SK-N-SH (cell line): ENCODE results near the gene CHDH. TPM values are rescaled to one million over a fixed set of nuclear protein-coding genes. Genes with fewer than 3 reads are reported as not detected.

Experiments used
- CTCF ChIA-PET: fragments of 300-600, 350-600 bp; formaldehyde crosslinking; extraction: SDS; loops from one replicate; lab custom pipeline; 2021; lab: Yijun Ruan, JAX
- POLR2A ChIA-PET: fragments of 350-600 bp; sonication (Branson Sonifier 250); formaldehyde crosslinking; extraction: SDS; loops from one replicate; lab custom pipeline; 2020; ENCODE audit warnings: antibody characterized with exemption, inconsistent platforms; lab: Yijun Ruan, JAX
- DNase-seq: peaks from one replicate; pipeline ENCODE4 v3.0.0; 2012
- H2AFZ ChIP-seq: fragments of 200-600 bp; sonication (generic); 2 replicates; pipeline ENCODE4 v1.8.1; 2016; ENCODE audit warnings: antibody characterized with exemption, mild to moderate bottlenecking, low read depth
- H3F3A ChIP-seq: fragments of 200-600 bp; sonication (generic); replicated peaks from 2 replicates; pipeline ENCODE3; 2016; ENCODE audit warnings: antibody characterized with exemption, mild to moderate bottlenecking; ENCODE audit not compliant: insufficient read depth
- H3K27ac ChIP-seq, 2 experiments: fragments of 200-500 bp in 1 of 2; fragments of 200-600 bp in 1 of 2; sonication (Bioruptor generic) in 1 of 2; sonication (generic), shearing (Covaris generic) in 1 of 2; 2 replicates each; pipeline versions ENCODE4 v1.5.1 to v1.6.1; 2014 to 2016; ENCODE audit warnings: low read depth in 2 of 2, inconsistent platforms in 1 of 2, low read length in 1 of 2, mild to moderate bottlenecking in 1 of 2, mixed read lengths in 1 of 2
- H3K27me3 ChIP-seq: fragments of 200-600 bp; sonication (generic), shearing (Covaris generic); 2 replicates; pipeline ENCODE4 v1.6.1; 2016; ENCODE audit warnings: mixed run types; ENCODE audit not compliant: insufficient read depth
- H3K36me3 ChIP-seq, 2 experiments: fragments of 200-500 bp in 1 of 2; fragments of 200-600 bp in 1 of 2; sonication (Bioruptor generic) in 1 of 2; sonication (generic) in 1 of 2; replicated peaks in 1 of 2; 2 replicates each; pipeline versions ENCODE3 to v1.5.1; 2014 to 2016; ENCODE audit warnings: low read length in 1 of 2, mild to moderate bottlenecking in 1 of 2; ENCODE audit not compliant: insufficient read depth in 2 of 2, control insufficient read depth in 1 of 2
- H3K4me1 ChIP-seq, 2 experiments: fragments of 200-500 bp in 1 of 2; fragments of 200-600 bp in 1 of 2; sonication (Bioruptor generic) in 1 of 2; sonication (generic), shearing (Covaris generic) in 1 of 2; 2 replicates each; pipeline versions ENCODE4 v1.5.1 to v1.6.1; 2014 to 2016; ENCODE audit warnings: low read depth in 1 of 2, low read length in 1 of 2, mixed run types in 1 of 2; ENCODE audit not compliant: insufficient read depth in 2 of 2, control insufficient read depth in 1 of 2
- H3K4me2 ChIP-seq: fragments of 200-600 bp; sonication (generic), shearing (Covaris generic); 2 replicates; pipeline ENCODE4 v1.6.1; 2017; ENCODE audit warnings: mixed run types
- H3K4me3 ChIP-seq, 2 experiments: fragments of 200-500 bp in 1 of 2; fragments of 200-600 bp in 1 of 2; sonication (Bioruptor generic) in 1 of 2; sonication (generic), shearing (Covaris generic) in 1 of 2; 2 replicates each; pipeline versions ENCODE4 v1.5.1 to v1.8.1; 2014 to 2016; ENCODE audit warnings: low read depth in 2 of 2, inconsistent platforms in 1 of 2, low read length in 1 of 2, mild to moderate bottlenecking in 1 of 2, mixed read lengths in 1 of 2, moderate library complexity in 1 of 2
- H3K79me2 ChIP-seq: fragments of 200-600 bp; sonication (generic); 2 replicates; pipeline ENCODE4 v1.8.1; 2017; ENCODE audit warnings: mild to moderate bottlenecking; ENCODE audit not compliant: insufficient read depth
- H3K9ac ChIP-seq: fragments of 200-600 bp; sonication (generic); 2 replicates; pipeline ENCODE4 v1.6.1; 2017; ENCODE audit warnings: mixed run types
- H3K9me2 ChIP-seq: fragments of 200-600 bp; sonication (generic); 2 replicates; pipeline ENCODE4 v1.6.1; 2017; ENCODE audit warnings: mixed run types
- H3K9me3 ChIP-seq: fragments of 200-600 bp; sonication (generic); 2 replicates; pipeline ENCODE4 v1.6.1; 2017; ENCODE audit warnings: mixed run types, mild to moderate bottlenecking, moderate library complexity
- H4K20me1 ChIP-seq: fragments of 200-600 bp; sonication (generic); 2 replicates; pipeline ENCODE4 v1.6.1; 2017; ENCODE audit warnings: mild to moderate bottlenecking, mixed run types; ENCODE audit not compliant: insufficient read depth
- RXRA ChIP-seq: IDR thresholded peaks from 2 replicates; pipeline ENCODE4 v1.4.0; 2012; ENCODE audit warnings: low read depth, mild to moderate bottlenecking, borderline replicate concordance
- WGBS: methylation state at CpG from one replicate; pipeline ENCODE4 v1.1.6; 2017; ENCODE audit warnings: low lambda C conversion rate; 5-methylcytosine and 5-hydroxymethylcytosine counted together
- polyA plus RNA-seq, 3 experiments: library from polyadenylated mRNA; depleted of rRNA; stranded (reverse); fragments of >200 nt; gene quantifications; 2 replicates each; pipeline ENCODE4 v1.2.3, GENCODE V29; 2012
- small RNA-seq, 7 experiments: library from RNA; depleted of rRNA; stranded (forward); fragments of <200 nt; gene quantifications; one replicate each; pipeline ENCODE3, GENCODE V24; 2012

CHDH gene
- polyA plus RNA-seq, 1 of the 3 experiments (the other 2 are of a cell fraction), result 0.33 TPM

- CTCF ChIA-PET, result no interaction called here
- Histone ChIP-seq H3F3A (no peaks in the 10 kb centered on the region), H3K4me2 (no peak overlapping the region)
- no peak for TF ChIP-seq RXRA
- TF ChIP-seq, all 33 proteins: peak for 0
- Histone ChIP-seq H3K36me3 (no peaks in the 10 kb centered on the region), H2AFZ (no peak overlapping the region), H3K4me1 (no peaks in the 10 kb centered on the region), H4K20me1 (no peaks in the 10 kb centered on the region), H3K9me2 (no peaks in the 10 kb centered on the region), H3K9me3 (no peaks in the 10 kb centered on the region), H3K9ac (no peak overlapping the region), H3K27me3 (peaks cover 8% of the 10 kb centered on the region; the same call in 1 of the 2 replicates), H3K4me3 (no peak overlapping the region), H3K27ac (no peak overlapping the region), H3K79me2 (no peaks in the 10 kb centered on the region)
- 100% methylated on average over 1 of the region's 7 CpGs for WGBS
- POLR2A ChIA-PET, result no interaction called here
- no peak for DNase-seq
Measured at GRCh38 chr3:53763353-53763752, 82.9 kb downstream of the CHDH start.

Small RNA genes lying within 50 kb of the gene (small RNA-seq; reads per million reads assigned to genes)
- 0 reads per million in 7 experiments for gene AC012467.1

Other genes starting within 250 kb of the CHDH start
- 0.10 and 0.16 TPM in 2 replicates for gene IL17RB, start 149 bp upstream of the CHDH start, polyA plus RNA-seq (2012; rRNA removed)
- 17.7 and 23.6 TPM in 2 replicates for gene ACTR8, start 35.7 kb upstream of the CHDH start, polyA plus RNA-seq (2012; rRNA removed)
- gene SELENOK, start 45.4 kb upstream of the CHDH start, polyA plus RNA-seq (2012; rRNA removed), result 29.2 and 32.1 TPM in 2 replicates